Neutrophil (primary cell): ENCODE measurements around the gene IL31.

Experiments used
- H3K27ac ChIP-seq: fragments of 200-600 bp; sonication (generic); 2 replicates; pipeline ENCODE4 v1.5.1; 2016; ENCODE audit warnings: mild to moderate bottlenecking, moderate library complexity
- H3K27me3 ChIP-seq: fragments of 200-600 bp; sonication (generic); 2 replicates; pipeline ENCODE4 v1.6.0; 2016; ENCODE audit warnings: mild to moderate bottlenecking
- H3K36me3 ChIP-seq: fragments of 200-600 bp; sonication (generic); 2 replicates; pipeline ENCODE4 v1.5.1; 2017
- H3K4me1 ChIP-seq, 2 experiments: fragments of 200-600 bp in 1 of 2; sonication (generic) in 1 of 2; 1 replicate in 1 of 2; 2 replicates in 1 of 2; pipeline versions ENCODE4 v1.5.1 to v1.6.1; 2013 to 2016; ENCODE audit warnings: low read depth in 1 of 2, low read length in 1 of 2, mild to moderate bottlenecking in 1 of 2, moderate library complexity in 1 of 2; ENCODE audit not compliant: control insufficient read depth in 1 of 2, insufficient read depth in 1 of 2
- H3K4me3 ChIP-seq, 2 experiments: fragments of 200-600 bp in 1 of 2; sonication (generic) in 1 of 2; 1 replicate in 1 of 2; 2 replicates in 1 of 2; pipeline ENCODE4 v1.5.1; 2013 to 2016; ENCODE audit warnings: low read depth in 1 of 2, low read length in 1 of 2, mild to moderate bottlenecking in 1 of 2, moderate library complexity in 1 of 2
- H3K9me3 ChIP-seq: fragments of 200-600 bp; sonication (generic); 2 replicates; pipeline ENCODE4 v1.5.1; 2016
- CTCF ChIP-seq: fragments of 200-600 bp; sonication (generic); IDR thresholded peaks from 2 replicates; pipeline ENCODE4 v1.5.1; 2016; ENCODE audit warnings: antibody characterized with exemption

Gene IL31

GRCh38 chr12:122138616-122139015 lies 35.4 kb downstream of the IL31 start:
- H3K36me3 ChIP-seq, result peaks cover 91% of the 10 kb centered on the region
- H3K4me3 ChIP-seq, result no peak overlapping the region
- no peaks in the 10 kb centered on the region for H3K27me3 ChIP-seq
- no peak for TF ChIP-seq CTCF
- no peaks in the 10 kb centered on the region for H3K4me1 ChIP-seq
- no peaks in the 10 kb centered on the region for H3K9me3 ChIP-seq
- no peak overlapping the region for H3K27ac ChIP-seq

- Histone ChIP-seq H3K4me1 (no peaks in the 10 kb centered on the region), H3K4me3 (no peak overlapping the region), H3K9me3 (no peaks in the 10 kb centered on the region), H3K27me3 (no peaks in the 10 kb centered on the region), H3K36me3 (peaks cover 91% of the 10 kb centered on the region), H3K27ac (no peak overlapping the region)
- TF ChIP-seq CTCF, result no peak
Measured at GRCh38 chr12:122138181-122138580, 35.8 kb downstream of the IL31 start.

DNA sequence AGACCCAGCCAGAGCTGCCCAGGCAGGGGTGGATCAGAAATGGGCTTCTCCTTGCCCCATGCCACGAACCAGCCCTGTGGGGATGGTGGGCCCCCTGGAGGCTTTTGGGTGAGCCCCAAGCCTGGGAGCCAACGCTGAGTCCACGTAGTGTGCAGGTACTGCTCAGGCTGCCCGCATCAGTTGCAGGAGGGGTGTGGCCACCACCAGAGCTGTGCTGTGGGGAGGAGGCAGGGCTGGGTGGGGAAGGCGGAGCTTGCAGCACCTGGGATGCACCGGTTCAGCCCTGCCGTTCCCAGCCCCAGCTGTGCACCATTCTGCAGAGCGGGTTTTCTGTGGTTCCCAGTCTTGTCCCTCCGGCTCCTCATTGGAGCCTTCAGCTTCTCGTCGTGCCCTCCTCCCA lies 36.3 kb downstream of the IL31 start:
- Histone ChIP-seq H3K36me3 (peaks cover 91% of the 10 kb centered on the region), H3K27me3 (no peaks in the 10 kb centered on the region)
- no peak for TF ChIP-seq CTCF

DNA sequence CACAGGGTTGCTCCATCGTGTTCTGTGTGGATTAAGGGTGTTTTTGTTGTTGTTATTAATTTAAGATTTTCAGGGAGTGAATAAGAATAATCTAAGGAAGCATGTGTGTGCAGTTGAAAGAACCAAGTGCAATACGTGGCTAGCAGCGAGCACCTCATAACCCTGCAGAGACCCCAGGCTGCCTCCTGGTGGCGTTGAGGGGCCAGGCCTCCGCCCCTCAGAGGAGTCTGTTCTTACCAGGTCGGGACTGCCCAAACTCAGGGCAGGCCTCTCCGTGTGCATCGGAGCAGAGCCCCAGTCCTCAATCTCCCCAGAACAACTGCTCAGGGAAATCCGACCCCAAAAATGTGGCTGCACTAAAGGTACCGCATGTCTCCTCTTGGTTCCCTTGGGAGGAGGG lies 36.8 kb downstream of the IL31 start:
- TF ChIP-seq CTCF, result no peak

More for the DNA sequence above, 36.3 kb downstream of the IL31 start:
- H3K9me3 ChIP-seq, result no peaks in the 10 kb centered on the region
- no peaks in the 10 kb centered on the region for H3K4me1 ChIP-seq
- H3K27ac ChIP-seq, result no peak overlapping the region
- no peak overlapping the region for H3K4me3 ChIP-seq

DNA sequence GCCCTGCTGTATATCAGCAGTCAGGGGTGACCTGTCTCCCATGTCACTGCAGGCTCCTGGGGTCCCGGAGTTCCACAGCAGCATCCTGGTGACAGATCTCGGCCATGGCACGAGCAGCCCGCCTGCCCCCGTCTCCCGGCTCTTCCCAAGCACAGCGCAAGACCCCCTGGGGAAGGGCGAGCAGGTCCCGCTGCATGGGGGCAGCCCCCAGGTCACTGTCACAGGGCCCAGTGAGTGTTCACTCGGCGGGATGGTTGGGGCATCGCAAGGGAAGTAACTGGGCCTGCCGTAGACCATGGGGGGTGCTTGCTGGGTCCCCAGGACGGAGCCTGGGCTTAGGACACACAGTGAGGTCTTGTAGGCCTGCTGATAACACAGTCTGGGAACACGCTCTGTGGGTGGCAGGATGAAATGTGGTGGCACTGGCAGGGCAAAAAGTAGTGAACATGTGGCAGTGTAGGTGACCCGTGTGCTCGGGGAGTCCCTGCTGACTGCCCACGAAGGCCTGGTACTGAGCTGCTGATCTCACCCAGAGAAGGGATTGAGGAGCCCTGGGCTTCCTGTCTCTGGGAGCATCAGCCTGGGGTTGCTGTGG lies 38.5 kb downstream of the IL31 start:
- no peak for TF ChIP-seq CTCF
- no peak overlapping the region for H3K27ac ChIP-seq
- H3K27me3 ChIP-seq, result no peaks in the 10 kb centered on the region
- H3K4me1 ChIP-seq, result no peaks in the 10 kb centered on the region
- H3K4me3 ChIP-seq, result no peak overlapping the region
- H3K36me3 ChIP-seq, result peaks cover 87% of the 10 kb centered on the region
- no peaks in the 10 kb centered on the region for H3K9me3 ChIP-seq

More for the DNA sequence above, 36.8 kb downstream of the IL31 start:
- Histone ChIP-seq H3K36me3 (peaks cover 91% of the 10 kb centered on the region), H3K9me3 (no peaks in the 10 kb centered on the region), H3K4me1 (no peaks in the 10 kb centered on the region), H3K27me3 (no peaks in the 10 kb centered on the region), H3K4me3 (no peak overlapping the region), H3K27ac (no peak overlapping the region)
